ENCODE measurements around the gene MSANTD2.

MSANTD2 gene

DNA sequence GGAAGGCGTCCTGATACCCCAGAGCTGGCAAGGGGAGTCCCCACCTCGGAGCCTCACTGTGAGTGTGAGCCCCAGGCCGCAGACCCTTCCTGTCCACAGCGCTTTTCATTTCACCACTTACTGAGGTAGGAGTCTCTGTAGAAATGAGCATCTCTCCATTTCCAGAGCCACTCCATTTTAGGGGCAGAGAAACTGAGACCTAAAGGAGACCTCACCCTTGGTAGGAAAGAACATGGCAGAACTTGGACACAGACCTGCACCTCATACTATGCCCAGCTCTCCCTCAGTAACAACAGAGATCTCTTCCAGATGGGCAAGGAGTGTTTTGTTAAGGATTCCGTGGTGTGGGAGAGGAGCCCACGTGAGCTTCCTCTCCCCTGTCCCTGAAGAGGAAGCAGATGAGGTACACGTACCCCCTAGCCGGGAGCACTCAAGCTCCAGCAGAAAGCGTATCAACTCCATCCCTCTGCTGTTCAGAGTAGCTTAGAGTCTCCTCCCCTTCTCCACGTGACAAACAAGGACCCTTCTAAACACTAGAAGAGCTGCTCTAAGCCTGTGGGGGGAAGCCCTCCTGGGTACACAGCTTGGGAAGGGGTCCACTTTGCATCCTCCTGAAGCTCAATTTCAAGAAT, 47.6 kb downstream of the MSANTD2 start:
- H3K9me3 Mint-ChIP-seq = no peaks in the 10 kb centered on the region
- ATAC-seq (replicated peaks) = no peak
- H3K4me3 Mint-ChIP-seq = no peak overlapping the region

GRCh38 chr11:124751741-124752470, 48.3 kb downstream of the MSANTD2 start, which contains the start of gene VSIG2:
Gene VSIG2 (minus strand): TSS chr11:124752255. CDS start chr11:124752137, 118 bp downstream.
- no peak for DNase-seq
- H3K9me3 Mint-ChIP-seq = no peaks in the 10 kb centered on the region
- H3K27ac Mint-ChIP-seq = no peak within 1 kb of the TSS
- H3K4me1 Mint-ChIP-seq (ENCODE audit: low read depth in 2 of 2) = peaks cover 0 to 2% of the 10 kb centered on the region in 2 donors
- peaks cover 4% of the 10 kb centered on the region for H3K36me3 Mint-ChIP-seq (ENCODE audit: insufficient read depth)
- H3K27me3 Mint-ChIP-seq = peaks cover 19 to 47% of the 10 kb centered on the region in 2 donors
- H3K4me3 Mint-ChIP-seq = no peak within 1 kb of the TSS
- no peak for ATAC-seq (replicated peaks)

More for the DNA sequence above, 47.6 kb downstream of the MSANTD2 start:
- no peak for DNase-seq
- peaks cover 0 to 2% of the 10 kb centered on the region in 2 donors for H3K4me1 Mint-ChIP-seq (ENCODE audit: low read depth in 2 of 2)
- H3K36me3 Mint-ChIP-seq (ENCODE audit: insufficient read depth) = peaks cover 4% of the 10 kb centered on the region
- H3K27me3 Mint-ChIP-seq = peaks cover 26 to 54% of the 10 kb centered on the region in 2 donors
- no peak overlapping the region for H3K27ac Mint-ChIP-seq

DNA sequence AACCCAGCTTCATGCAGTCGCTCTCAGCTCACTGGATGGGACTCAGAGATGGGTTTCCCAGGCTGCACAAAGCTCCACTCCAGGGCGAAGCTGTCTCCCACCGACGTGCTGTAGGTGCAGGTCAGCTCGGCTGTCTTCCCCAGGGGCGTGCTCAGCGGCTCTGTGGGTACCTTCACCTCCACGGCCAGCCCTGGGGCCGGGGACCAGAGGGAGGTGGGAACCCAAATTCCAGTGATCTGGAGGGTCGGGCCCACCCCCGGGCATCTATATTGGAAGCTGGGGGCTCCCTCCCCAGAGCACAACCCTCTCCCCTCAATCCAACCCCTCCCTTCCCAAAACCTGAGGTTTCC, 48.8 kb downstream of the MSANTD2 start:
- Mint-ChIP-seq H3K27ac (no peak overlapping the region), H3K4me3 (no peak overlapping the region), H3K36me3 (ENCODE audit: insufficient read depth) (peaks cover 6% of the 10 kb centered on the region), H3K27me3 (peaks cover 14 to 41% of the 10 kb centered on the region in 2 donors), H3K9me3 (no peaks in the 10 kb centered on the region), H3K4me1 (ENCODE audit: low read depth in 2 of 2) (peaks cover 4 to 6% of the 10 kb centered on the region in 2 donors)
- DNase-seq (no peak), ATAC-seq (replicated peaks) (no peak)

GRCh38 chr11:124749912-124750311, 50.3 kb downstream of the MSANTD2 start:
- no peak overlapping the region for H3K27ac Mint-ChIP-seq
- peaks cover 7% of the 10 kb centered on the region for H3K36me3 Mint-ChIP-seq (ENCODE audit: insufficient read depth)
- no peak for ATAC-seq (replicated peaks)
- H3K9me3 Mint-ChIP-seq = no peaks in the 10 kb centered on the region
- H3K4me1 Mint-ChIP-seq (ENCODE audit: low read depth in 2 of 2) = peaks cover 6 to 9% of the 10 kb centered on the region in 2 donors
- no peak for DNase-seq
- H3K4me3 Mint-ChIP-seq = no peak overlapping the region
- H3K27me3 Mint-ChIP-seq = peaks cover 7 to 32% of the 10 kb centered on the region in 2 donors

GRCh38 chr11:124748481-124749343, 51.5 kb downstream of the MSANTD2 start:
- Mint-ChIP-seq H3K4me1 (ENCODE audit: low read depth in 2 of 2) (peaks cover 4 to 9% of the 10 kb centered on the region in 2 donors), H3K36me3 (ENCODE audit: insufficient read depth) (peaks cover 4% of the 10 kb centered on the region), H3K27ac (no peak overlapping the region), H3K9me3 (no peaks in the 10 kb centered on the region), H3K4me3 (no peak overlapping the region), H3K27me3 (peaks cover 7 to 20% of the 10 kb centered on the region in 2 donors)
- no peak for ATAC-seq (replicated peaks)
- no peak for DNase-seq

- Mint-ChIP-seq H3K27me3 (peaks cover 7 to 15% of the 10 kb centered on the region in 2 donors), H3K9me3 (no peaks in the 10 kb centered on the region), H3K4me1 (ENCODE audit: low read depth in 2 of 2) (peaks cover 4 to 9% of the 10 kb centered on the region in 2 donors), H3K27ac (no peak overlapping the region), H3K4me3 (no peak overlapping the region), H3K36me3 (ENCODE audit: insufficient read depth) (peaks cover 4% of the 10 kb centered on the region)
- ATAC-seq (replicated peaks) (no peak), DNase-seq (no peak)
Measured at GRCh38 chr11:124748100-124748418, 52.1 kb downstream of the MSANTD2 start.

GRCh38 chr11:124747406-124748099, 52.7 kb downstream of the MSANTD2 start:
- H3K36me3 Mint-ChIP-seq (ENCODE audit: insufficient read depth) = peaks cover 4% of the 10 kb centered on the region
- peak overlapping the region; percentile 89 to 93 for H3K4me3 Mint-ChIP-seq
- peaks cover 7 to 15% of the 10 kb centered on the region in 2 donors for H3K27me3 Mint-ChIP-seq
- DNase-seq (no peak), ATAC-seq (replicated peaks) (no peak)
- H3K9me3 Mint-ChIP-seq = no peaks in the 10 kb centered on the region
- peaks cover 4 to 9% of the 10 kb centered on the region in 2 donors for H3K4me1 Mint-ChIP-seq (ENCODE audit: low read depth in 2 of 2)
- peak overlapping the region in 1 of 2 donors; percentile 89 for H3K27ac Mint-ChIP-seq

GRCh38 chr11:124746621-124747243, 53.5 kb downstream of the MSANTD2 start:
- Mint-ChIP-seq H3K27me3 (peaks cover 11 to 23% of the 10 kb centered on the region in 2 donors), H3K27ac (peak overlapping the region; percentile 83 to 89), H3K4me1 (ENCODE audit: low read depth in 2 of 2) (peaks cover 4 to 9% of the 10 kb centered on the region in 2 donors), H3K36me3 (ENCODE audit: insufficient read depth) (peaks cover 4% of the 10 kb centered on the region), H3K9me3 (no peaks in the 10 kb centered on the region), H3K4me3 (peak overlapping the region; percentile 89 to 93)
- DNase-seq (peak; percentile 66 to 76 (median 66)), ATAC-seq (replicated peaks) (peak; percentile 91)

DNA sequence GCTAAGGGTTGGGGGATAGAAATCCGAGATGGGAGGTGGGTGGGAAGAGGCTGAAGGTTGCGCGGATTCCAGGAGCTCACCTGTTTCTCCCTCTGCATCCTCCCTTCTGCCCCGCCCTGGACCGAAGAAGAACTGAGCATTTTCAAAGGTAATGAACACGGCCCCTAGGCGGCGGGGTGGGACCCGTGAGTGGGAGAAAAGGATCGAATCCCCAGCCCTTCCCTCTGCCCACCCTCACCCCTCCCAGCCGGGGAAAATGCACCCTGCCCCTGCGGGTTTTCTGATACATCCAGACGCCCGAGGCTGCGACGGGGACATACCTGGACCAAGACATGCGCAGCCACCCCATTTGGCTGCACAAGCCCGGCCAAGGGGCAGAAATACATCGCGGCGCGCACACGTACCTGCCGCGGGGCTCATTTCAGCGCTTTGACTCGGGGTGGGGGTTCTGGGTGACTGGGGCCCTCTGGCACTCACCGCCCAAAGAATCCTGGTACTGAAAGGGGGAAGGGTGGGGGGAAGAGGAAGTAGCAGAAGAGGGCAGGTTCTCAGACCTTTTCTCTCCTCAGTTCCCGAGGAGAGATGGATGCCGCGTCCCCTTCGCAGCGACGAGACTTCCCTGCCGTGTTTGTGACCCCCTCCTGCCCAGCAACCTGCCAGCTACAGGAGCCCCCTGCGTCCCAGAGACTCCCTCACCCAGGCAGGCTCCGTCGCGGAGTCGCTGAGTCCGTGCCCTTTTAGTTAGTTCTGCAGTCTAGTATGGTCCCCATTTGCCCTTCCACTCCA, 54.2 kb downstream of the MSANTD2 start:
- peak; percentile 19 for ATAC-seq (replicated peaks)
- H3K27me3 Mint-ChIP-seq = peaks cover 18 to 27% of the 10 kb centered on the region in 2 donors

DNA sequence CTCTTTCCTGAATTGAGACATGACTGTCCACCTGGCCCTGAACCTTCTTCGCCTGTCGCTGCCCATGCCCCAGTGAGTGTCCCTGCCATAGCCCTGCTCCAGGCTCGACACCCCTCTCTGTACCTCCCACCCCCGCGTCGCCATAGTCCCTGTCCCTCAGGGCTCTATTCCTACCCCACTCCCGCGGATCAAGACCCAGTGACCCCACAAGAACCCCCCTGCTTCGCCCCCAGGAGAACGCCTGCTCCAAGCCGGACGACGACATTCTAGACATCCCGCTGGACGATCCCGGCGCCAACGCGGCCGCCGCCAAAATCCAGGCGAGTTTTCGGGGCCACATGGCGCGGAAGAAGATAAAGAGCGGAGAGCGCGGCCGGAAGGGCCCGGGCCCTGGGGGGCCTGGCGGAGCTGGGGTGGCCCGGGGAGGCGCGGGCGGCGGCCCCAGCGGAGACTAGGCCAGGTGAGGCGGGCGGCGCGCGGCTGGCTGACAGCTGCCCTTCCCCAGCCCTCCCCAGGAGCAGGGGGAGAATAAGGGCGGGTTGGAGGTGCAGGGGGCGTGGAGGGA, 54.9 kb downstream of the MSANTD2 start:
- DNase-seq (no peak), ATAC-seq (replicated peaks) (no peak)
- H3K4me3 Mint-ChIP-seq = peak overlapping the region; percentile 89 to 93
- peaks cover 18 to 27% of the 10 kb centered on the region in 2 donors for H3K27me3 Mint-ChIP-seq
- H3K27ac Mint-ChIP-seq = no peak overlapping the region
- H3K9me3 Mint-ChIP-seq = no peaks in the 10 kb centered on the region
- H3K36me3 Mint-ChIP-seq (ENCODE audit: insufficient read depth) = peaks cover 5% of the 10 kb centered on the region
- peaks cover 8 to 16% of the 10 kb centered on the region in 2 donors for H3K4me1 Mint-ChIP-seq (ENCODE audit: low read depth in 2 of 2)

More for the DNA sequence above, 54.2 kb downstream of the MSANTD2 start:
- peak in 1 of 3 experiments; percentile 24 for DNase-seq
- Mint-ChIP-seq H3K4me3 (peak overlapping the region; percentile 89 to 93), H3K36me3 (ENCODE audit: insufficient read depth) (peaks cover 4% of the 10 kb centered on the region), H3K9me3 (no peaks in the 10 kb centered on the region), H3K4me1 (ENCODE audit: low read depth in 2 of 2) (peaks cover 4 to 9% of the 10 kb centered on the region in 2 donors), H3K27ac (peak overlapping the region; percentile 83 to 89)

DNA sequence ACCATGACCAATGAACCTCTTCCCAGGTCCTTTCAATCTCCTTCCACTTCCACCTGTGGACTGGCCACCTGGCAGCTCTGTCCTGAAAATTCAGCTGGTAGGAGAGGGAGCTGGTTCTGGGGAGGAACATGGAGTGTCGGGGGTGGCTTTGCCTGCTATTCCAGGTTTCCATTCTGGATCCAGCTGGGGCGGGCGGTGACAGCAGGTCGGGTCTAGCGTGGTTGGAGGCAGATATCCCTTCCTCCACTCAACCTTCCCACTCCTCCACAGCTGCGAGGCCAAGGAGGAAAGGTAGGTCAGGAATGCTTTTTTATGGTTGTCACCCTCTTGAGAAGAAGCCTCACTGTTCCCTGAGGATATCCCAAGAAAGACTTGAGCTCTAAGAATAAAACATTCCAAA, 57.2 kb downstream of the MSANTD2 start:
- Mint-ChIP-seq H3K36me3 (ENCODE audit: insufficient read depth) (peaks cover 9% of the 10 kb centered on the region), H3K27ac (no peak overlapping the region), H3K9me3 (no peaks in the 10 kb centered on the region), H3K4me1 (ENCODE audit: low read depth in 2 of 2) (peaks cover 17 to 27% of the 10 kb centered on the region in 2 donors), H3K4me3 (no peak overlapping the region), H3K27me3 (peaks cover 23 to 34% of the 10 kb centered on the region in 2 donors)
- ATAC-seq (replicated peaks) = no peak
- no peak for DNase-seq

DNA sequence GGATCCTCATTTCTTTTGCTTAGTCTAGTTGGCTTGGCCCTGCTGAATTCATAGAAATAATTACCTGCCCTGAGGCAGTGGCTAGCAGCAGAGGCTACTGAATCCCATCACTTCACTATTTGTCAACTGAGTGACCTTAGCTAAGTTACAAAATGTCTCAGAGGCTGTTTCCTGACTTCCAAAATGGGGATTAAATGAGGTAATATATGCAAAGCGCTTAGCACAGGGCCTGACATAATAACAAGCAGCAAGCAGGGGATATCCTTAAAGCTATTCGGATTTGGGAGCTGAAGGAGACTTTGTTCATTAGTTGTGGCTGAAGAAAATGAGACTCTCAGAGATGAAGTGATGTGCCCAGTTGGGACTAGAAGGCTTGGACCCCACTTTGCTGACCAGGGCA, 57.7 kb downstream of the MSANTD2 start:
- Mint-ChIP-seq H3K4me1 (ENCODE audit: low read depth in 2 of 2) (peaks cover 17 to 27% of the 10 kb centered on the region in 2 donors), H3K4me3 (no peak overlapping the region), H3K36me3 (ENCODE audit: insufficient read depth) (peaks cover 9% of the 10 kb centered on the region), H3K9me3 (no peaks in the 10 kb centered on the region), H3K27me3 (peaks cover 23 to 34% of the 10 kb centered on the region in 2 donors), H3K27ac (no peak overlapping the region)
- no peak for DNase-seq
- no peak for ATAC-seq (replicated peaks)
